Transverse colon (tissue), 4 donors: ENCODE results near the gene TREH.
"Not testable (repeated sequence)": the region's sequence is repeated elsewhere in the genome, so short reads cannot be mapped to it uniquely, and the experiment has no call there.

Experiments
- CTCF ChIP-seq, 5 experiments: fragments of 200-600 bp in 3 of 5; fragments of 450-650 bp in 2 of 5; sonication (generic) in 3 of 5; IDR thresholded peaks; 1 replicate in 2 of 5; 2 replicates in 3 of 5; pipeline ENCODE4 v1.5.1; 2016 to 2017; ENCODE audit warnings: antibody characterized with exemption in 5 of 5, inconsistent platforms in 3 of 5, mild to moderate bottlenecking in 2 of 5, moderate library complexity in 1 of 5
- POLR2AphosphoS5 ChIP-seq, 3 donors: sonication (generic); formaldehyde crosslinking; IDR thresholded peaks; one replicate each; pipeline ENCODE4 v1.6.1; 2016; ENCODE audit warnings: antibody characterized with exemption in 3 of 3

- TF ChIP-seq CTCF, POLR2AphosphoS5 (IDR thresholded peaks at IDR 0.05): not testable (repeated sequence)
Measured at GRCh38 chr11:118682939-118683338, 3.5 kb upstream of the TREH start.
